Femur (tissue), 1 donor: ENCODE measurements around the gene GPR146.

Source experiments
- DNase-seq: peaks from one replicate; pipeline ENCODE4 v3.0.0-alpha.2; 2017

GPR146 gene

DNA sequence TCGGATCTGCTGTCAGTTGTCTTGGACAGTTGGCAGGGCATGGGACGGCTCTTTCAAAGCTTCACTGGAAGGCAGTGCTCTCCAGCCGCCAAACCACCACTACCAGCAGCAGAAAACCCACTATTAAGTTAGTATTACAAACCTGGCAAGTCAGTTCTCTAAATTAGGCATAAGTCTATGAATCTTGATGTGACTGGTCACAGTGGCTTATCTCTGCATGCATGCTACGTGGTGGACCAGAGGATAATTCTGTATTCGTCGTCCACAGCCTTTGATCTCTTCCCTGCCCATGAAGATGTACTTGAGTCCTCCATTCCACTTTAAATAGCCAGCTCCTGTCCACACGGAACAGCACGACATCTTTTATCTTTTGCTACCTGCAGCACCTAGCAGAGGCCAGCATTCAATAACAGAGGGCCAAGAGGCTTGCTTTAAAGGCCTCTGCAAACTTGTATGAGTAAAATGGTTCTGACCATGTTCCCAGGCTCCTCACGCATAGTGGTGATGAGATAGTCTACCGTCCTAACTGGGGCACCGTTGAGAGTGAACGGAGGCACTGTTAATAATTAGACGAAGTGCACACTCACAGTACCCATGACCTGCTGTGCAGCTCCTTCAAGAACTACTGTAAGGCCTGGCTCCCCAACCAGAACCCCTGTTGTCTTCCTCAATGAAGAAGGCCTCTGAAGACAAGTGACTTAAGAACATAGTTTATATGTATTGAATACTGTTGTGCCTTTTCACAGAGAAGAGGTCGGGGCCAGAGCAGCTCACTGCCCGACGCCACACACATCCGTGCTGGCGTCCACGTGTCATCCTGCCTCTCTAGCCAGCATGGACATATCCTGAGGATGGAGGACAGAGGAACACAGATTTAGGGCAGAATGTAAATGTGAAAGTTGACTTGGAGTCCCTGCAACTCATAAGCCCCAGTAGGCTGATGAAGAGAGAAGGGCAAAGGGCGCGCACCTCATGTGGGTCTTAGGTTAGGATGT lies 1.0 kb downstream of the GPR146 start:
- no peak for DNase-seq

DNA sequence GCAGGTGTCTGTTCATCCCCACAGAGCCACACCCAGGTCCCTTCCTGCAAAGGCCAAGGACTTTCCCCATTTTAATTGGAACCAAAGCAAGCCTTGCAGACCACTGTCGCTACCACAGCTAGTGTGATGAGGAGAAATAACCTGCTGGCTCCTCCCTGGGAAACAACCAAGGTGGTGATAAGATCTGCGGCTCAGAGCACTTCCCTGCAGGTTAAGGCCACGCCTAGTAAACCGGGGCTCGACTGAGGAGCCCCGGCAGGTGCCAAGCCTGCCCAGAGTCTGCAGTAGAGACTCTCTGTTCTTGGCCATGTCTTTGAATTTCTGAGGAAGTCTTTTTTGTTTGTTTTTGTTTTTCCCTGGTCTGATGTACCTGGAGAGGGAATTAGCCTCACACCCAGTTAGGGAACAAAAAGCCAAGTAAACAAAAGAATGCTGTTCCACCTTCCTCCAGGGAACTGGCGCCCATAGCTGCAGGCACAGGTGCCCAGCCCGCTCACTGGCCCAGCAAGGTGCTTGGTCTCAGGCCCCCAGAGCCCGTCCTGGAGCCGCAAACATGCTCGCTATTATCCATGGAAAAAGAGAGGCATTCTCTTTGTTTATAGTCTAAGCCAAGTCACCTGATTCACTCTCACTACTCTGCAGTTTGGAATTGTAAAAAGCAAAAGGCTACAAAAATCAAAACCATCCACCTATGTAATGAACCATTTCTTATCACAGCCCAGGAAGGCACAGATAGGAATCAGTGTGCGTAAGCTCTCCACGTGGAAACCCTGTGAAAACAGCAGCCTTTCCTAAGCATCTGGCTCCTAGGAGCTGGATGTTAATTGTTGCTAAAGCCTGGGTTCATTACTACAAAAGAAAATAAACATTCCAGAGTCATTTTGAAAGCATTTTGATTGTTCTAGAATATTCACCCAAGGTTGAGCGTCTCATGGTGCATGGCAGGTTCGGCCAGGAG lies 2.7 kb downstream of the GPR146 start:
- no peak for DNase-seq

DNA sequence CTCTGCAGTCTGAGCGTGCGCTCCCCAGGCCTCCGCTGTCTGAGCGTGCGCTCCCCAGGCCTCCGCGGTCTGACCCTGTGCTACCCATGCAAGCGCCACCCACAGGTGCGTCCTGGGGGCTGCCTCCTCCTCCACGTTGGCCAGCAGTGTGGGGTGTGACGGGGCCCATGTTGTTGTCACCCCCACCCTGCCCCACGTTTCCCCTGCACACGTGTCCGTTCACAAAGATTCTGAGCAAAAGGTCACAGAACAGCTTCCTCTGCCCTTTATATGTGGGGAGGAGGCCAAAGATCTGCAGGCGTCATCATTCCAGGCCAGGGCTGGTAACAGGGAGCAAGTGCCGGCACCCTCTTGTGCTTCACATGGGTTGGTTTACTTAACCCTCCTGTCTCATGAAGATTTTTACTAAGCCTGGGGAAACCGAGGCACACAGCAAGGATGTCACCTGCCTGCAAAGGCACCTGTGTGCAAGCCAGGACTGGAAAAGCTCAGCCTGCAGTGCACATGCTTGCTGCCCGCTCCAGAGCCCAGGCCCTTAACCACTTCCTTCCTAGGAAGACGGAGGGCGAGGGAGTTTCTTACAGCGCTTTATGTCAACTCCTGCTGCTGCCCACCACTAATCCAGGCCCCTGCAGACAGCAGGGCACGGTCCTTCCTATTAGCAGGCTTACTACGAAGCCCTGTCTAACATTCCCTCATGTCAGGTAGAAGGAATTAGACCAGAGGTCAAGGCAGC lies 4.8 kb downstream of the GPR146 start:
- no peak for DNase-seq

DNA sequence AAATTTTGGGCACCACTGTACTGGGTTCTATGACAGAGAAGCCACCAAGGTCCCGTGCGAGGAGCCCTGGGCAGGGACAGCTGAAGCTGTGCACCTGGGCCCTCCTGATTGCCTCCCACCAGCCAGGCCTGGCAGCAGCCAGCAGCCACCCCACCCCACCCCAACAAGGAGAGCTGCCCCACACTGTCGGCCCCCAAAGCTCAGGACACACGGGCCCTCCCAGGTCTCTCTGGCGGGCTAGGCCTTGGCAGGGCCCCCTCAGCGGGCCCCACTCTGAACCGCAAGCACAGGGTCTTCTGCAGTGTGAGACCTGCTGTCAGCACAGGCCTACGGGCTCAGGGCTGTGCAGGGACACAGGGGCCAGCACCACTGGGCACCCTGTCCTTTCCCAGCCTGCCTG lies 5.5 kb downstream of the GPR146 start:
- no peak for DNase-seq

DNA sequence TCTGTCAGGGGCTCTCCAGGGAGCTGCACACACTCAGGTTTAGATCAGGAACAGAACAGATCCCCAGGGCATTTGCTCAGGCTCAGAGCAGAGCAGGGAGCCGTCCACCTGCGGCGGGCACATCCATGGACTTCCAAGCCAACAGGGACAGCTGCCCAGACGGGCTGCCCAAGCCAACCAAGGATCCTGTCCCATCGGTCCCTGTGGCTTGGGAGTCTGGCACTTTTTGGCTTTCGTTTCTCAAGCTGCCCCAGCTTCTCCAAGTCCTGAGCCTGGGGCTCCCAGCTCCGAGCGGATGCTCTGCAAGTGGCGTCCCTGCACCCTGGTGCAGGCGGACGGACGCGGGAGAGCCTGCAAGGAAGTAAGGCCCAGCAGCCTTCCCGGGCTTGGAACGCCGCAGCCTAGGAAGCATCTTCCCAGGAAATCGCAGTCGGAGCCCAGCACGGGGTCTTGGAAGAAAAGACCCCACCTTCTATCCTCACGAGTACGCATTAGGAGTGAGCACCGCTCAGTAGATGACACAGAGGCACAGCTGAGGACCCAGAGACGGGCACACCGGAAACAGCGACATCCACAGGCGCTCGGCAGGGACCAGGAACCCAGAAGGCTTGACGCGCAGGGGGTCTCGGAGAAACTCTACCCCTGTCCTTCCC lies 6.0 kb downstream of the GPR146 start:
- DNase-seq, result no peak

DNA sequence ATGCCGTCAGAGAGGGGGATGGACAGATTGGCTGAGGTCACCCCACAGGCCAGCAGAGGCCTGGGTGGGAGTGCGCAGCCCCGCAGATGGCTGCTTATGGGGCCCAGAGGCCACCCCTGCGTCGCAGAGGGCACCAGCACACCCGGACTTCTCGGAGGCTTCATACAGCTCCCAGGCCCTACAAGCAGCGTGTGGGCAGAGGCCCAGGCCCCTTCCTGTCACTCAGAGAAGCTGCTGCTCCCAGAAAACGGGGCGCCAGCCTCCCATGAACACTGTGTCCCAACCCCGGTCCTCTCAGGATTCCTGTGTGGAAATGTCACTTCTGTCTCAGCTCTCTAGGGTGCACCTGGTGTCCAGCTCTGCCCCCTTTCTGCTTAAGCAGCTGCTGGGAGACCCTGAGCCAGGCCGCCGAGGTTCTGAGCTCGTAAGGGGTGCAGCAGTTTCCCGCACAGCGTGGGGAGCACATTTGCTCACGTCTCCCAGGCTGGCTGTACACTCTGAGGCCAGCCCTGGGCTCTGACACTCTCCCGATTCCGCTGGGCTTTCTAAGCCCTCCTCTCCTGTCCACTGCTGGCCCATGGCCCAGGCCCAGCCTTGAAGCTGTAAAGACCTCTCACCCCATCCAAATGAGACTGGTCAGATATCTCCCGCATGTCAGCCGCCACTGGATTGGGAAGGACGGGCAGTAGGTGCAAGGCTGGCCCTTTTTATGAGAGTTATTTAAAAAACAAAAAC lies 6.8 kb downstream of the GPR146 start:
- no peak for DNase-seq

DNA sequence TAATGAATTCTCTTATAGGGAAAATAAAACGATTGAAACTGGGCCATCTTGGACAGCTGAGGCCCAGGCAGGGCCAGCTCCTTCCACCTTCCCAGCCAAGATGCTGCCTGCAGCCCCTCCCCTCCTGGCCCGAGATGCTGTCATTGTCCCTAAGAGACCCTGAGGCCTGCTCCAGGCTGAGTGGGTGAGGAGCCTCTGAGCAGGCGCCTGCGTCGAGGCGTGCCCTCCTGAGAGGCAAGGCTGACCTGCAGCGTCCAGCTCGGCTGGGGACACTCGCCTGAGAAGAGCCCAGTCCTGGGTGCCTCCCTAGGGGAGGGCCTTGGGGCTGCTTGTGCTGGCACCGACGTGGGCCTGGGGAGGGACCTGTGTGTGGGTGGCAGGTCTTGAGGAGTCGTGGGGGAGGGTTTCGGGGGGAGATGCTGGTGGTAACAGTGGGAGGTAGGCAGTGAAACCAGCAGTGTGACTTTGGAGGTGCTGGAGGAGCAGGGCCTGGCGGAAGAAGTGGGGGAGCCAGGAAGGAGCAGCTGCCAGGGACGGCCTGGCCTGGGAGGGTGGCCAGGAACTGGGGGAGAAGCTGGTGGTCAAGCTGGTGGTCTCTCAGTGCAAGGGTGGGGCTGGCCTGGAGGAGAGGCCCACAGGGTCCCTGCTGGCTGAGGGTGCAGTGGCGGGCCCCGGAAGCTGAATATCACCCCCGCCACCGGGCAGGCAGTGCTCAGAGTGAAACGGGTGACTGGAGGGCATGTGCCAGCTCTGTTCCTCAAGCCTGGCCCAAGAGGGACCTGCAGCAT lies 7.9 kb downstream of the GPR146 start:
- DNase-seq, result peak; percentile 58

DNA sequence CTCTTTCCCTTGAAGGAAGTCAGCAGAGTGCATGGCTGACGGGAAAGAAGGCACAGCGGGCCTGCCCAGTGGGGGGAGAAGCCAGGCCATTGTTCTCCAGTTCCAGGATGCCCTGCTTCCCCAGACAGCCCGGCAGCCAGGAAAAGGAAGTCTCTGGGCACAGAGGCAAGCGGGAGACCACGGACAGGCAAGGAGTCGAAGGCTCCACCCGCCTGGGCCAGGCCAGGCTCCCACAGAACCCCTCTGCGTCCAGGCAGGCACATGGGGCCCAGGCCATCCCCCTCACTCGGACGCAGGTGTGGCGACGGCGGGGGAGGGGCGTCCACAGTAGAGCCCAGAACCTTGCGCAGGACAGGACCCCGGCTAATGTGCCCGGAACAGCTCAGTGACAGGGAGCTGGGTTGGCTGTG lies 8.7 kb downstream of the GPR146 start:
- peak; percentile 54 for DNase-seq

DNA sequence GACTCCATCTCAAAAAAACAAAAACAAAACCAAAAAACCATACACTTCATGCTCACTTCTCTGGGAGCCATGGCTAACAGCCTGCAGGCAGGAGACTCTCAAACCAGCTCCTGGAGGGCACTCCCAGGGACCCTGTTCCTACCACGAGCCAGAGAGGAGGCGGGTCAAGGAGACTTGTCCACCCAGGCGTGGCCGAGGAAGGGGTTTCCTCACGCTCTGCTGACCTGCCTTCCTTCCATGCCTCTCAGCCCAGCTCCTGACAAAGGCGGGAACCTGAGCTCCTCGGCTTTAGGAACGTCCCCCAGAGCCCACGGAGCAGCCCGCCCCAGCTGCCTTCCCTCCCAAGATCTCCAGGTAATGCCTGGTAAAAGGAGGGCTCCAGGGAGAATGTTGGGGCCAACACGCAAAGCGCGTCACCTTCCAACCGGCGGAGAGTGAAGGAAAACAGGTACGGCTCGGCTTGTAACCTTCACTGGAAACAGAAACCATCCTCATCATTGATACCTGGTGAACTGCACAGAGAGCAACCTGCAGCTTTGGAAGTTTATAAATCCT lies 9.5 kb downstream of the GPR146 start:
- DNase-seq, result no peak

DNA sequence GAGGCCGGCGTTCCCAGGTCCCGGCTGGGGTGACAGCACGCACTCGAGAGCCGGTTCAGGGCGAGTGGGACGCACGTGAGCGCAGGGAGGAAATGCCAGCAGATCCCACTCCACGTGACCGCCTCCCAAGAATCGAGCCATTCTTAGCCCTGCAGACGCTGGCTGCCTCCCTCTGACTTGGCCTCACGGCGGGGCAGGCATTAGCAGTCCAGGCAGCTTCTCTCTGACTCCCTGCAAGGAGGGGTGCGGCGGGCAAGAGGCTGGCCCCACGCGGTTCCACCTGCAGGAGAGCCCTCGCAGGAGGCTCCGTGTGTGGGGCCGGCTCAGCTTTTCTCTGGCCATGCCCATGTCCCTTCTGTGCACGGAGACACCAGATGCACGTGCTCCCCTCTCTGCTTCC lies 10.1 kb downstream of the GPR146 start:
- DNase-seq, result peak; percentile 52

DNA sequence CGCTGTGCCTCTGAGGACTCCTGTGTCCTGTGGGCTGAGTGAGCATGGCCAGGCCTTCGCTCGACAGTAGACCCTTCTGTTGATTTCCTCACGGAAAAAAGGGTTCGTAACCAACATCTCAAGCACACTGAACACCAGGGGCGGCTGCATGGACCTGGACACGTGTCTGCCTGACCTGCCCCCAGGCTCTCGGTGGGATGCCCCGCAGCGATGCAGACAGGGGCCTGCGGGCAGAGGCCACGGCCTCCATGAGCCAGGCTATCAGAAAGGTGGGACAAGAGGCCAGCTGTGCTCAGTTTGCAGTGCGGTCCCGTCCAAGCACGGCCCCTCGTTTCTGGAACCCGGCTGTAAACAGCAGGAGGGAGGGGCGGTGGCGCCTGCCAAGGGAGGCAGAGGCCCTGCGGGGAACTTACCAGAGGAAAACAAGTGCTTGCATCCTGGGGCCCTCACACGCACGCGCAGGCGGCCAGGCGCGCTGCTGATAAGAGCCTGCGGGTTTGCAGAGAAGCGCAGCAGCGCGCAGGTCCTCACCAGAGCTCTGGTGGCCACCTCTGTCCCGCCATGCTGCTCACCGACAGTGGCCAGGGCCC lies 10.6 kb downstream of the GPR146 start:
- peak; percentile 88 for DNase-seq

DNA sequence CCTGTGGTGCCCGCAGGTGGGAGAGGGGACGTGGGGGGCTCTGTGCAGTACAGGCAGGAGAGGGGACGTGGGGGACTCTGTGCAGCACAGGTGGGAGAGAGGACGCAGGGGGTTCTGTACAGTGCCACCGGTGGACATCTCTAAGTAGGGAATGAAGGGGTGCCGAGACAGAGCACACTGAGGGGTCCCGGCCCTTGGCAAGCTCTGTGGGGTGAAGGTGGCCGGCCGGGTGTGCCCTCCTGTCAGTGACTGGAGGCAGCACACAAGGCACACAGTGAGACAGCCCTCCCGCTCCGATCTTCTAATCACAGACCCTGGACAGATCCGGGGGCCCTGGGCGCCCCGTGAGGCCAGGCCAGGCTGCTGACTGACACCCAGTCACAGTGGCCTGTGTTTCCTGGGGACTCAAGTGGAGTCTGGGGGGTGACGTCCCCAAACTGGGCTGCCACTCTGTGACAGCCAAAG lies 11.2 kb downstream of the GPR146 start:
- DNase-seq, result no peak

DNA sequence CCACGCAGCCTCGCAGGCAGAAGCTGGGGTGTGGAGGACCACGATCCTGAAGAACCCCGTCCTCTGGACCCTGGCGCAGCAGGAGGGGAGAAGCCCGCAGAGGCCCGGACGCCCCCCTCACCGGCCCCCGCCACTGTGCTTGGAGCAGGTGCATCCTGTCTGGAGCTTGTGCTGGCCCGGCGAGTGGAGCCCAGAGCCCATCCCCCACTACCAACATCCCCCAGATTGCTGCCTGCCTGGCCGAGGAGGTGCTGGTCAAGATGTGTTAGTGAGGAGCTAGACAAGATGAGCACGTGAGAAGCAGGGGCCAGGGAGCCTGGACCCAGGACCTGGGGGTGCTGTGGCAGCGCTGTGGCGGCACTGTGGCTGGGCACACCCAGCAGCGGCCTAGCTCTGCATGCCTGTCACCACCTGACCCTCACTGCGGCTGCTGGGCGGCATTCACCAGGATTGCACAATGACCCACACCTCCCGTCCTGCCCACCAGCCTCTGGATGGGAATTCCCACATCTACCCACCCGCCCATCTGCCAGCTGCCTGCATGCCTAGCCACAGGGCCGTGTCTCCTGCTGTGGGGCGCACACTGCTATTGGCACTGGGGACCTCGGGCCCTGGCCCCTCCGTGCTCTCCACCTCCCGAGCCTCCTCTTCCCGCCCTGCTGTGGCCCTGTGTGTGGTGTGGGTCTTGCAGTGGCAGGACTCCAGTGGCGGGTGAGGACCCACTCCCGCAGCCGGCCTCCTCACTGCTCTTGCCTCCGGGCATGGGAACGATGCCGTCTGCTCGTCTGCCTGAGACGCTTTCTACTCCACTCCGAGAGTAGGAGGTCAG lies 11.8 kb downstream of the GPR146 start:
- peak; percentile 63 for DNase-seq

DNA sequence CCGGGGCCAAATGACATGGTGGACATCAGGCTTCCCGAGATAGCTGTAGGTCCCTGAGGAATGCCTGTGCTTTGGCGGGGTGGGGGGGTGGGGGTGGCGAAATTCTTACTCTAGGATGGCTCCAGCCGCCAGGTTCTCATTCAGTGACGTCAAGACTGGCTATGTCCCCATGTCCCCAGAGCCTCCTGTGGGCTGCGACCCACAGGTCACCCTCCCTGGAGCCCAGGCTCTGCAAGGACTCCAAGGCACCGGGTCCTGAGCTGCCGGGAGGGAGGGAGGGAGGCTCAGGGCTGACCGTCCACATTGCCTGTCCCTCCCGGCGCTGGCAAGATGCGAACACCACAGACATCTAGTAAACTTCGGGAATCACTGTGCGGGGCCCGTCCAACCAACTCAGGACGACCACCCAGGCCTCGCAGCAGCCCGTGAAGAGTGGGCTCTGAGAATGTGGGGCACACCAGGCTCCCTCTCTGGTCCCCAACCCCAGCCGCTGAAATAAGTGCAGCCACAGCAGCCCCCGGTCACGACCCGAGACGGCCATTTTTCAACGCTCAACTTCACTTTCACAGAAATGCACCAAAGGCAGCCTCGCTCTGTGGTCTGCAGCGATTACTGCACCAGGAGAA lies 12.6 kb downstream of the GPR146 start:
- DNase-seq, result no peak

DNA sequence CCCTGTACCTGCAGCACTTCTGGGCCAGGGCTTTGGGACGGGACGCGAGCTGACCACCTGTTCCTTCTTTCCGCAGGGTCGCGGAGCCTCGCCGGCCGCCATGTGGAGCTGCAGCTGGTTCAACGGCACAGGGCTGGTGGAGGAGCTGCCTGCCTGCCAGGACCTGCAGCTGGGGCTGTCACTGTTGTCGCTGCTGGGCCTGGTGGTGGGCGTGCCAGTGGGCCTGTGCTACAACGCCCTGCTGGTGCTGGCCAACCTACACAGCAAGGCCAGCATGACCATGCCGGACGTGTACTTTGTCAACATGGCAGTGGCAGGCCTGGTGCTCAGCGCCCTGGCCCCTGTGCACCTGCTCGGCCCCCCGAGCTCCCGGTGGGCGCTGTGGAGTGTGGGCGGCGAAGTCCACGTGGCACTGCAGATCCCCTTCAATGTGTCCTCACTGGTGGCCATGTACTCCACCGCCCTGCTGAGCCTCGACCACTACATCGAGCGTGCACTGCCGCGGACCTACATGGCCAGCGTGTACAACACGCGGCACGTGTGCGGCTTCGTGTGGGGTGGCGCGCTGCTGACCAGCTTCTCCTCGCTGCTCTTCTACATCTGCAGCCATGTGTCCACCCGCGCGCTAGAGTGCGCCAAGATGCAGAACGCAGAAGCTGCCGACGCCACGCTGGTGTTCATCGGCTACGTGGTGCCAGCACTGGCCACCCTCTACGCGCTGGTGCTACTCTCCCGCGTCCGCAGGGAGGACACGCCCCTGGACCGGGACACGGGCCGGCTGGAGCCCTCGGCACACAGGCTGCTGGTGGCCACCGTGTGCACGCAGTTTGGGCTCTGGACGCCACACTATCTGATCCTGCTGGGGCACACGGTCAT lies 13.3 kb downstream of the GPR146 start:
- DNase-seq, result peak; percentile 66

DNA sequence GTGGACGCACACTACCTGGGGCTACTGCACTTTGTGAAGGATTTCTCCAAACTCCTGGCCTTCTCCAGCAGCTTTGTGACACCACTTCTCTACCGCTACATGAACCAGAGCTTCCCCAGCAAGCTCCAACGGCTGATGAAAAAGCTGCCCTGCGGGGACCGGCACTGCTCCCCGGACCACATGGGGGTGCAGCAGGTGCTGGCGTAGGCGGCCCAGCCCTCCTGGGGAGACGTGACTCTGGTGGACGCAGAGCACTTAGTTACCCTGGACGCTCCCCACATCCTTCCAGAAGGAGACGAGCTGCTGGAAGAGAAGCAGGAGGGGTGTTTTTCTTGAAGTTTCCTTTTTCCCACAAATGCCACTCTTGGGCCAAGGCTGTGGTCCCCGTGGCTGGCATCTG lies 14.0 kb downstream of the GPR146 start:
- DNase-seq, result no peak

DNA sequence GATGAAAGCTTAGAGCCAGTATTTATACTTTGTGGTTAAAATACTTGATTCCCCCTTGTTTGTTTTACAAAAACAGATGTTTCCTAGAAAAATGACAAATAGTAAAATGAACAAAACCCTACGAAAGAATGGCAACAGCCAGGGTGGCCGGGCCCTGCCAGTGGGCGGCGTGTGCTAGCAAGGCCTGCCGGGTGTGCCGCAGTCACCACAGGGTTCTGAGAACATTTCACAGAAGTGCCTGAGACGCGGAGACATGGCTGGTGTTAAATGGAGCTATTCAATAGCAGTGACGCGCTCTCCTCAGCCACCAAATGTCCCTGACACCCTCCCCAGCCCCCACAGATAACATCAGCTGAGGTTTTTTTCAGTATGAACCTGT lies 14.5 kb downstream of the GPR146 start:
- DNase-seq, result no peak
